SIG-M5 treated with dmso at 0.1 percent for 504 hours (cell line): ENCODE data around the gene GPRIN3.
"Not testable (repeated sequence)": the region's sequence is repeated elsewhere in the genome, so short reads cannot be mapped to it uniquely, and the experiment has no call there.

ENCODE experiments used
- DNase-seq: peaks from one replicate; lab custom pipeline; 2025; ENCODE audit not compliant: unreplicated experiment; lab: John Stamatoyannopoulos, UW

The GPRIN3 gene

GRCh38 chr4:89218587-89218986, 89.0 kb downstream of the GPRIN3 start:
- DNase-seq = no peak

- no peak for DNase-seq
Measured at GRCh38 chr4:89217604-89218003, 90.0 kb downstream of the GPRIN3 start.

- DNase-seq = no peak
Measured at GRCh38 chr4:89216866-89217265, 90.7 kb downstream of the GPRIN3 start.

- DNase-seq = no peak
Measured at GRCh38 chr4:89216422-89216821, 91.2 kb downstream of the GPRIN3 start.

- no peak for DNase-seq
Measured at GRCh38 chr4:89215736-89216135, 91.9 kb downstream of the GPRIN3 start.

- DNase-seq = no peak
Measured at GRCh38 chr4:89214308-89214707, 93.3 kb downstream of the GPRIN3 start.

- DNase-seq = no peak
Measured at GRCh38 chr4:89213382-89213701, 94.3 kb downstream of the GPRIN3 start.

GRCh38 chr4:89212666-89213381, 94.8 kb downstream of the GPRIN3 start:
- DNase-seq = no peak

GRCh38 chr4:89204624-89205023, 103.0 kb downstream of the GPRIN3 start:
- DNase-seq = no peak

GRCh38 chr4:89203902-89204301, 103.7 kb downstream of the GPRIN3 start:
- no peak for DNase-seq

- not testable (repeated sequence) for DNase-seq
Measured at GRCh38 chr4:89199394-89199793, 108.2 kb downstream of the GPRIN3 start.

GRCh38 chr4:89197920-89198319, 109.7 kb downstream of the GPRIN3 start:
- DNase-seq = no peak

GRCh38 chr4:89196745-89197144, 110.9 kb downstream of the GPRIN3 start:
- no peak for DNase-seq

GRCh38 chr4:89196056-89196674, 111.4 kb downstream of the GPRIN3 start:
- DNase-seq = no peak

GRCh38 chr4:89193843-89194242, 113.8 kb downstream of the GPRIN3 start:
- no peak for DNase-seq
